GM12878 (cell line): ENCODE measurements around the gene NAP1L1. TPM values are rescaled to one million over a fixed set of nuclear protein-coding genes. Genes with fewer than 3 reads are reported as not detected.

ENCODE experiments used
- CBX5 ChIP-seq: sonication (generic); IDR thresholded peaks from 2 replicates; pipeline ENCODE4 v1.6.1; 2016; ENCODE audit warnings: low read depth, moderate library complexity, mild to moderate bottlenecking, inconsistent platforms
- CHD4 ChIP-seq: fragments of 200-600 bp; sonication (generic); IDR thresholded peaks from 2 replicates; pipeline ENCODE4 v1.6.1; 2016; ENCODE audit warnings: mild to moderate bottlenecking
- CUX1 ChIP-seq: IDR thresholded peaks from 2 replicates; pipeline ENCODE4 v1.6.1; 2012; ENCODE audit warnings: improper control_type of control experiment, low read depth, low read length; ENCODE audit not compliant: insufficient replicate concordance
- HDGF ChIP-seq: fragments of 450-650 bp; IDR thresholded peaks from 2 replicates; pipeline ENCODE4 v1.6.1; 2016; ENCODE audit warnings: antibody characterized with exemption
- IKZF2 ChIP-seq, 2 experiments: fragments of 450-650 bp; IDR thresholded peaks; 2 replicates each; pipeline ENCODE4 v1.6.1; 2017; ENCODE audit warnings: mild to moderate bottlenecking in 2 of 2, moderate library complexity in 2 of 2
- NBN ChIP-seq: fragments of 450-650 bp; IDR thresholded peaks from 2 replicates; pipeline ENCODE4 v1.6.1; 2016
- RAD21 ChIP-seq: IDR thresholded peaks from 2 replicates; pipeline ENCODE4 v1.6.1; 2011; ENCODE audit warnings: mild to moderate bottlenecking, low read depth, low read length, moderate library complexity; ENCODE audit not compliant: insufficient read depth
- RCOR1 ChIP-seq: conservative IDR thresholded peaks from 2 replicates; pipeline ENCODE4 v1.6.1; 2012; ENCODE audit warnings: low read depth, low read length, improper control_type of control experiment
- SMC3 ChIP-seq: IDR thresholded peaks from 2 replicates; pipeline ENCODE4 v1.6.1; 2011; ENCODE audit warnings: low read length, improper control_type of control experiment, borderline replicate concordance
- SPI1 ChIP-seq: IDR thresholded peaks from 2 replicates; pipeline ENCODE4 v1.6.1; 2011; ENCODE audit warnings: low read depth, mild to moderate bottlenecking, low read length, moderate library complexity, borderline replicate concordance; ENCODE audit not compliant: insufficient read depth
- SUPT20H ChIP-seq: IDR thresholded peaks from 2 replicates; pipeline ENCODE4 v1.6.1; 2011; ENCODE audit warnings: low read depth, mild to moderate bottlenecking, low read length, moderate library complexity, borderline replicate concordance; ENCODE audit not compliant: control insufficient read depth
- TCF12 ChIP-seq: IDR thresholded peaks from 2 replicates; pipeline ENCODE4 v1.6.1; 2011; ENCODE audit warnings: low read depth, mild to moderate bottlenecking, low read length
- ZNF274 ChIP-seq: IDR thresholded peaks from one replicate; pipeline ENCODE4 v1.8.0; 2011; ENCODE audit not compliant: insufficient read length, insufficient read depth
- ZNF592 ChIP-seq: fragments of 450-650 bp; IDR thresholded peaks from 2 replicates; pipeline ENCODE4 v1.6.1; 2017; ENCODE audit warnings: mild to moderate bottlenecking, moderate library complexity
- ZNF687 ChIP-seq: fragments of 450-650 bp; IDR thresholded peaks from 2 replicates; pipeline ENCODE4 v1.6.1; 2017; ENCODE audit warnings: mild to moderate bottlenecking, moderate library complexity
- polyA plus RNA-seq, 11 experiments: library from polyadenylated mRNA; depleted of rRNA in 4 of 11; unstranded in 6 of 11; stranded (reverse) in 5 of 11; fragments of >200 nt; fragmentation: Nextera tagmentation in 4 of 11; fragmentation: Illumina TruSeq in 1 of 11; extraction: Ambion mirVana in 4 of 11; extraction: Trizol in 1 of 11; gene quantifications; 1 replicate in 1 of 11; 2 replicates in 10 of 11; pipeline versions ENCODE4 v1.2.1 to v1.2.3, GENCODE V29; 2011 to 2016; ENCODE audit warnings: inconsistent platforms in 2 of 11, missing spikeins in 2 of 11, low read depth in 1 of 11
- total RNA-seq, 4 experiments: library from RNA; depleted of rRNA in 3 of 4; stranded (reverse); fragments of >200 nt in 3 of 4; fragmentation: Illumina TruSeq in 1 of 4; extraction: Trizol in 1 of 4; gene quantifications; 2 replicates each; pipeline versions ENCODE4 v1.2.1 to v1.2.3, GENCODE V29; 2013 to 2021

Gene NAP1L1
- total and polyA plus RNA-seq, 10 of the 15 experiments (the other 5 are each of a cell fraction or from before 2014, with no cell fraction given), result 256 to 1,036 (median 536) TPM

- TF ChIP-seq ZNF687 (no peak), ZNF274 (no peak), CHD4 (no peak), SPI1 (no peak), HDGF (peak; percentile 85), SUPT20H (no peak), TCF12 (no peak), RAD21 (0 out of 2 replicates have a peak, but pooled peaks have one; percentile 5), NBN (peak; percentile 67), SMC3 (no peak; the same call in 1 of the 2 replicates), CBX5 (no peak), RCOR1 (no peak), IKZF2 (IDR thresholded peaks at IDR 0.05) (peak; percentile 66 to 88), CUX1 (no peak), ZNF592 (no peak)
These were observed 54.0 kb downstream of the NAP1L1 start (continued) for GRCh38 chr12:76030341-76031080.
